SK-N-DZ (cell line): Measurements from ENCODE around the gene CFAP61.
A peak's percentile ranks its signal among the peaks of the same experiment; 100 is the strongest.
"Not testable (repeated sequence)": the region's sequence is repeated elsewhere in the genome, so short reads cannot be mapped to it uniquely, and the experiment has no call there.

Source experiments
- DNase-seq: peaks from one replicate; pipeline ENCODE4 v3.0.0-alpha.2; 2015; ENCODE audit warnings: low spot score

CFAP61 gene

DNA sequence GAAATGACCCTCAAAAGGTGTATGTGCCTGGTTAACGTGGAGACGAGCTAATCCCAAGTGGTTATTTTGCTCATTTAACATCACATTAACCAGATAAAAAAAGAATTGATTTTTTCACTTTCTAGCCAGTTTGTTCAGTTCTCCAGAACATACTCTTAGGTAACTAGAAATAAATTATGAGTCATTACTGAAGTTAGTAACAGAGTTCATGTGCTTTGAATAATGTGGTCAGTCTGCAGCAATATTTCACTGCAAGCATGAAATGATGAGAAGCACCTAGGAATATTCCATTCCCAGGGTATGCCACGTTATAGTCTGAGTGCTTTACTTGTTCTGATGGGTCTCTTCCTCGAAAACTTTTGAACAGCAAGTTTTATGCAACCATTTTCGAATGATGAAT, 177.3 kb downstream of the CFAP61 start:
- no peak for DNase-seq

DNA sequence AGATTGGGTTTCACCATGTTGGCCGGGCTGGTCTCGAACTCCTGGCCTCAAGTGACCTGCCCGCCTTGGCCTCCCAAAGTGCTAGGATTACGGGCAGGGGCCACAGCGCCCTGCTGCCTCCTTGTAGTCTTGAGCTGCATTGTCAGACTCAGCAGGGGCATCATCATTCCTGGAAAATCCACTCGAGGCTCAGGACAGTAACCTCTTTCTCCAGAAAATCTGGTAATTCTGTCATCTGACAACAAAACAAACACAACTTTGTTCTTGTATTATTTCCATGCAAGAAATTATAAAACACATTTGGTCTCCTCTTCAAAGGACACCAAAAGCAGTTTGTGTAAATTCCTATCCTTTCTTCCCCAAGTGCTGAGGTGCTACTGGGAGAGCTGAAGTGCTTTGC, 178.4 kb downstream of the CFAP61 start:
- DNase-seq: no peak

DNA sequence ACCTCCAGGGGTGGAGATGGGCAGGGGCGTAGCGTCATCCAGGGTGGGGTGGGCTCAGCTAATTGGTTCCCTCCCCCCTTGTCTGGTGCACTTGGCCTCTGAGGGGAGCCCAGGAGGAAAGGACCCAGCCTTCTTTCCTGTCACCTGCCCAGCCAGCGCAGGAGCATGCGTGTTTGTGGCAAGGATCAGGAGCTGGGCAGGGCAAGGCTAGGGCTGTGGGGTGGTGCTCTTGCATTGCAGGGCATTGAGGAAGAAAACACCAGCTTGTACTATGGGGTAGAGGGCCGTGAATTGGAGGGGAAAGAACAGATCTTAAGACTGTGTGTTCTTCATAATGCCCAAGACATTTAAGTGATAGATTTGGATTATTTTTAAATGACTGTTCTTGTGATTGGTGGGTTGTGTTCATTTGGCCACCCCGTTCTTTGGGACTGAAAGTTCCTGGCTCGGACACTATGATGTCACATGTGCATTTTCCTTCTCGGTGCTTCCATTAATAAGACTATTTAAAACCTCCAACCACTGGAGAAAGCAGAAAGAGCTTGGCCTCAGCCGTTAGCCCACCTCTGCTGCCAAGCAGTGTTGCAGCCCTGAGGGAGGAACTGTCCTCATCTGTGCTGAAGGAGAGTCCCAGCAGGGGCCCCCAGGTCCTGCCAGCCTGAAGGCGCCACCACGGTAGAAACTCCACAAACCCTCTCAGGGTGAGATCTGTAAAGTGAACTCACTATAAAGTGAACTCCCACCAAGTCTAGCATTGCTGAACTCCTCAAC, 179.4 kb downstream of the CFAP61 start:
- no peak for DNase-seq

DNA sequence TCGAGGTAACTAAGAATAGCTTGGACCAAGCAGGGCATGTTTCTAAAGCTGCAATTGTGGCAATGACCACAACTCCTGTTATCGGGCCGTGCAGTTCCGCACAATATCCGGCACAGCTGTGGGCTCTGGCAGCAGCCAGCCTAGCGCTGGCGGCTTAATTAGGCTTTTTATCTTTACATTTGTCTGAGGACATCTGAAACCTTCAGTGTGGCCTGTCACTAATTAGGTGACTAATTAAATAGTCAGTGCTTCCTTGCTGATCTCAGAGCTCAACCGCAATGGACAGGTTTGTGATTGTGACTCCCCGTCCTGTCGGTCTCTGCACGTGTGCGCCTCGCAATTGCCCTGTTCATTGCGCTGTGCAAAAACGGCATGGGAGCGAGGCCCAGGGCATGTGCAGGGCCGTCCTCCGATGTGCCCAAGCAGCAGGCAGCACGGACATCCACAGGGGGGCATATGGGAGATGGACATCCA, 180.7 kb downstream of the CFAP61 start:
- peak; percentile 72 for DNase-seq

DNA sequence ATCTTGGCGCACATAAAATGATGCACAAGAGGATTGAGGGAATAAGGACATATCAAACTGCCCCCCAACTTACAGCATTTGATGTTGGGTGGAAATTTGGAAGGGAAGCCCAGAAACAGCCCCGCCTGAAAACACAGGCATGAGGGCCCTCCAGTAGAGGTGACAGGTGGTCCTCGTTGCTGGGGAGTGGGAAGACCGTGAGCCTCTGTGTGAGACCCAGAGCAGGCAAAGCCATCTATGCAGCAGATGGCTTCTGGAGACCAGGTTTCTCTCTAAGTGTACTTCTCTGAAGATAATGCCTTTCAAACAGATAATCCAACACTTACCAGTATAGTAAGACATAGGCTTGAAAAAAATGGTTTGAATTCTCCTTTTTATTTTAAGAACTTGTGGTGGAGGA, 183.3 kb downstream of the CFAP61 start:
- no peak for DNase-seq

DNA sequence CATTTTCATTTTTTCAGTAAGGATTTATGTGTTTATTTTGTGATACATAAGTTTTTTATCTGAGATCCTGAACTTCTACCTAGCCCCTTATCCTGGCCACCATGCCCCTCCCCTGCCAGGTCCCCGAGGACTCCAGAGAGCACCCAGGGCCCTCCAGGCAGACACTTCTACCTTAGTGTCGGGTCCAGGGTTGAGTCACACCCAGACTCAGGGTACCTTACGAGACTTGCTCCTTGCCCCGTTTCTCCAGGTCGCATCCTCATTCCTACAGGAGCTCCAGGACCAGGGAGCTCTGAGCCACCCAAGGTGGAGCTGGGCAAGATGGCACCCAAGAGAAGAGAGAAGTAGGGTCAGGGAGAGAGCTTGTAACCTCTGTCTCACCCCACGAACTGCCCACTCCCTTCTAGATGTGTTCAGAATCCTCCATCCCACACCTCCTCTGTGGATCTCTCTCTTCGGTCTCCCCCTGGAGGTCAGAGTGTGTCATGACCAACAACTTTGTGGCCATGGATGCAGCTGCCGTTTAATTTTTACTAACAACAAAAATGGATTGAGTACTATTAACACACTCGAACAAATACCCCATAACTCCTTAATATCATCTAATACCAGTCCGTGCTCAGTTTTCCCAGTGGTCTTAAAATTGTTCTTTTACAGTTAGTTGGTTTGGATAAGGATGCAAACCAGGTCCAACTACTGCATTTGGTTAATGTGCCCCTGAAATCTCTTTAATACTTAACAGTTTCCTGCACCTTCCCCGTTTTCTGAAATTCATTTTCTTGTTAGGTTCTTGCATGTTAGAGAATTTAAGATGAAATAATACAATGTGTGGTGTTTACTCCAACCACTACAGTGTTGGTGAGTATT, 185.0 kb downstream of the CFAP61 start:
- peak; percentile 64 for DNase-seq

DNA sequence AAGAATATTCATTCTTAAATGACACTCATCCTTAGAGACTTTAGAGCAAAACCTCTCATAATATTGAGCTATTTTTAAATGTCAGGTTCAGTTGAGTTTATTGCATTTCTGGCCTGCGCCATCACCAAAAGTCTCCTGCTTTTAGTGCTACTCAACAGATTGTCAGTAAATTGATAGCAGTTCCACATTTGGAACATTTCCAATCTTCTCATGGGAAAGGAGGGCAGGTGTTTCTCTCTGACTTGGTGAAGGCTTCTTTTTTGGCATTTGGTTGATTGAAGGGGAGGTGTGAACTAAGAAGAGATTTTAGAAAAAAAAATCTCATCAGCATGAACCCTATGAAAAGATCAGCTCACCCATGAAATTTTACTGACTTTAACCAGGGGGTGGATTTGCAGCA, 189.6 kb downstream of the CFAP61 start:
- no peak for DNase-seq

DNA sequence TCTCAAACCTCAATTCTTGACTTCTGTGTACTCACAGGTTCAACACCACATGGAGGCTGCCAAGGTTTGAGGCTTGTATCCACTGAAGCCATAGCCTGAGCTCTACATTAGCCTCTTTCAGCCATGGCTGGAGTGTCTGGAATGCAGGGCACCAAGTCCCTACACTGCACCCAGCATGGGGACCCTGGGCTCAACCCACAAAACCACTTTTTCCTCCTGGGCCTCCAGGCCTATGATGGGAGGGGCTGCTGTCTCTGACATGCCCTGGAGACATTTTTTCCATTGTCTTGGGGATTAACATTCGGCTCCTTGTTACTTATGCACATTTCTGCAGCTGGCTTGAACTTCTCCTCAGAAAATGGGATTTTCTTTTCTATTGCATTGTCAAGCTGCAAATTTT, 192.1 kb downstream of the CFAP61 start:
- DNase-seq: not testable (repeated sequence)

DNA sequence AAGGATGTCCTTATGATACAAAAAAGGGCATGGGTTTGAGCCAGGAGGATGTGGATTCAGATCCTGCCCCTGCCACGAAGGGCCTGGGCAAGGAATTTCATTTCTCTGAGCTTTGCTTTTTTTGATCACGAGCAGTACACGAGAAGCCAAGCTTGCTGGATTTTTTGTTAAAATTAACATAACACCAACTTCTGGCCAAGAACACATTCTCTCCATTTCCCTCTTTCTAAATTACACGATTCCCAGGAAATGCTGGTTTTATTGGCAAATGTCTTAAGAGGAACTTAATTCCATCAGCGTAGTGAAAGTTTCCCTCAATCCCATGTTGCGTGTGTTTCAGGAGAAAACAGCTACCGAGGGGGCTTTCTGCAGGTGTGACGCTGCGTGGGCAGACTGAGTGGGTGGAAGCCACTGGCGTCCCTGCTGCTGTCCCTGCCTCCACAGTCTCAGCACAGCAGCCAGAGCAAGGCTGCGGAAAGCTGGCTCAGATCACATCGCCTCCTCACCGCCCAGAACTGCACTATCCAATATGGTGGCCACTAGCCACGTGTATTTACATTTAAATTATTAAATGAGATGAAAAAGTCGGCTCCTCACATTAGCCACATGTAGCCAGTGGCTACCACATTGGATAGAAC, 194.8 kb downstream of the CFAP61 start:
- DNase-seq: no peak

DNA sequence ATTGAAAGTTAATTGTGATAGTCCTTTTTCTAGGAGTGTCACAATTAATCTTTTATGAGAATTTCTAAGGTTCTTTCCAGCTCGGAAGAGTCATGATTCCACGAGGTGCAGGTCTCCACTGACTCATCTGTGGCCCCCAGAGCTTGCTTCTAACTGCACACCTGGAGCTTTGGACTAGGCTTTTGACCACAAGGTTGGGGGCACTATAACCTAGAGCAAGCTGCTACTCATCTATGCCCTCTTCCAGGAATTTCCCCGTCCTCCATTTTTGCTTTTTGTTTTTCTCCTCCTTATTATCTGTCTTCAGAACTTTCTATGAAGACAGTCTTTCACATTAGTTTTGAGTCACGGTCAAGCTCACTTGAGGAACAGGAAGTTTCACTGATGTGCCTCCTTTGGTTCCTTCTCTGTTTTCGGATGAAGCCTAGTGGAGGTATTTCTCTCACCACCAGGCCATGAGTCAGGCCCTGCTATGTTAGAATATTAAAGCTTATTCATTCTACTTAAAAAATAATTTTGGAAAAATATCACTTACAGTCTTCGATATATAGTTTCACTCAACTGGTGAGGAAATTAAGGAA, 196.4 kb downstream of the CFAP61 start:
- DNase-seq: no peak

DNA sequence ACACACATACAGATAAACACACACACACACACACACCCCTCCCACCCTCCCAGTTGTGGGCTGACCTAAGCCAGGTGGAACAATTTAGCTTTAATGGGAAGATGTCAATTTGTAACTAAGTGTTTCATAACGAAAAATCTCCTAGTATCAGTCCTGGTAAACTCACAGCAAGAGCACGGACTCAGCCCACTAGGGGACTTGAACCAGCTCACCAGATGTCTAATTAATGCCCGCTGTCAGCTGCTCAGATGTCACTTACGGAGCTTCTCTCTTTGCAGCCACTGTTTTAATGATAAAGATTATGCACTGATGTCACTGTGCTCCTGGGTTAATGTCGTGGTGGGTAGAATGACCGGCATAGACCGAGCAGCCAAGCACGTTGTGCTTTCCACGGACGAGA, 199.0 kb downstream of the CFAP61 start:
- no peak for DNase-seq

DNA sequence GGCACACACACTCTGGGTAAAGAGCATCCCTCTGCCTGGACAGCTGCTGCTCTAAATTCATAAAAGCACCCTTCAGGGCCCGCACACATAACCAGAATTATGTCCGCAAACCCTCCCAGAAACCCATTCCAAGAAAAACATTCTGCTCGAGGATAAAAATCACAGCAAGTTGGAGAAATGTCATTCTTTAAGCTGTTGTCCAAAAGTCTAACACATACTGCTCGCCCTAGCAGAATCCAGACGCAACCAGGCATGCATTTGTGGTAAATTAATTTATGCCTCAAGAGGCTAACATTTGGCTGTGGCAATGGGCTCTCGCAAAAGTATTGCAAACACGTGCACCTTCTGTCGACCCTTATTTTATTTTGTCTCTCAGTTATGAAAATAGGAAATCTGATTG, 199.5 kb downstream of the CFAP61 start:
- no peak for DNase-seq

DNA sequence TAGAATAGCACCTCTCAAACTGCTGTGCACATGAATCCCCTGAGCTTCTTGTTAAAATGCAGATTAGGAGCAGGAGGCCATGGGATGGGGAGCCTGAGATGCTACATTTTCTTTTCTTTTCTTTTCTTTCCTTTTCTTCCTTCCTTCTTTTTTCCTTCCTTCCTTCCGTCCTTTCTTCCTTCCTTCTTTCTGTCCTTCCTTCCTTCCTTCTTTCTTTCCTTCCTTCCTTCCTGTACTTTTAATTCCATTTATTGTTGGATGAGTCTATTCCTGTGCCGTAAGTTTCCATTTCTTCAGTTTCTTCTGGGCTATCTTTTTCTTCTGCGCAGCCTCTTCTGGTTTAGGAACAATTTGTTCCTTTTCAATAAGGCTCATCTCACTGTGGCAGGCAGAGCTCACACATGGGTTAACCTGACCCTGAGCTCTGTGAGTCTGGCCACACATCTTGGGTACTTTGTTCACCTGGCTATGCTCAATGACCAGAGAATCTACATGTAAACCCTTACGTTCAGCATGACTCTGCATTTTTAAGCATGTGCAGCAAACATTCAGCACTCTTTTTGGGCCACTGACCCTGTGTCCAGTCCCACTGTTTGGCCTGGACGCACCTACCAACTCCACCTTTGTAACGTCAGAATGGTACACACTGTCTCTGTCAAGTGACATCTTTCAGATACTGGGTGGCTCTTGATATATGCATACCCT, 200.9 kb downstream of the CFAP61 start:
- no peak for DNase-seq

DNA sequence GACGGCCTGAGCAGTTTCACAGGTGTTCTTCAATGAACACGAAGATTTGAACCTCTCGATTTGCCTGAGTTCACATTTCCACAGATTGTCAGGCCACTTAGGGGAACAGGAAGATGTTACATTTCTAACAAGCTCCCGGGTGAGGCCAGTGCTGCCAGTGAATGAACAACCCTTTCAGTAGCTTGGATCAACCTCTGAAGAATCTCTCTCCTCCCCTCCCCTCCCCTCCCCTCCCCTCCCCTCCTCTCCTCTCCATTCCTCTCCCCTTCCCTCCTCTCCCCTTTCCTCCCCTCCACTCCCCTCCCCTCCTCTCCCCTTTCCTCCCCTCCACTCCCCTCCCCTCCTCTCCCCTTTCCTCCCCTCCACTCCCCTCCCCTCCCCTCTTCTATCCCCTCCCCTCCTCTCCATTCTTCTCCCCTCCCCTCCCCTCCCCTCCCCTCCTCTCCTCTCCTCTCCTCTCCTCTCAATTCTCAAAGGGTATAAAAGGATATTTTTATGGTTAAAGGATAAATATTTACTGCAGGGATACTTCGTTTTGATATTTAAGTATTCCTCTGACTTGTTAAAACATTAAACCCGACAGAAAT, 201.5 kb downstream of the CFAP61 start:
- DNase-seq: no peak

DNA sequence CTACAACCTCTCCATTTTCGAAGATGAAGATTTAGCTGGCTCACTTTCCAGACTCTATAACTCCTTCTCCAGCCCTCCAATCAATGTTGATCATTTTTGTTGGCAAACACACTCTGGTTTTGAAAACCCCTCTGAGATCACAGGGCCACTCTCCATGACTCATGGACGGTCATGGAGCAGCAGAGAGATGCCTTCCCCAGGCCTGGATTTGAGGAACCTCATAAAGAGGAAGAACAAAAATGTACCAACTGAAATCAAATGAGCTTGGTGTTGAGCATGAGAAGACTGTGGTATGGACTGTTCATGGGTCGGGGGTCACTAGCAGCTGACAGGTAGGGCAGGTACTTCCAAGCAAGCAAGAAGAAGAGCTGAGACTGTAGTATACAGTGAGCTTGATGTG, 202.8 kb downstream of the CFAP61 start:
- DNase-seq: no peak

DNA sequence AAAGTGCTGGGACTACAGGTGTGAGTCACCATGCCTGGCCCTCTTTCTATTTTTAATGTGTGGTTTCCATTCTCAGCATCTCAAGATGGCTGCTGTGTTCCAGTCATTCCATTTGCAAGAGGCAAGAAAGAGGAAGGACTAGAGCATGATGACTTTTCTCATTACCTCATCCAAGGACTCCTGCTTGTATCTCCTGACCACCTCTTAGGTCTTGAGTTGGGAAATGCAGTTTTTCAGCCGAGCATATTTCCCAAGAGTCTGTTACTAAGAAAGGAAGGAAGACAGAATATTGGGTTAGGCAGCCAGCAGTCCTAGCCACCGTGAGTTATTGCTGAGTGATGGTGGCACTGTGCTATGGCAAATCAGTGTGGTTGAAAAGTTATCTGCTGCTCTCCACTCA, 207.2 kb downstream of the CFAP61 start:
- DNase-seq: no peak

DNA sequence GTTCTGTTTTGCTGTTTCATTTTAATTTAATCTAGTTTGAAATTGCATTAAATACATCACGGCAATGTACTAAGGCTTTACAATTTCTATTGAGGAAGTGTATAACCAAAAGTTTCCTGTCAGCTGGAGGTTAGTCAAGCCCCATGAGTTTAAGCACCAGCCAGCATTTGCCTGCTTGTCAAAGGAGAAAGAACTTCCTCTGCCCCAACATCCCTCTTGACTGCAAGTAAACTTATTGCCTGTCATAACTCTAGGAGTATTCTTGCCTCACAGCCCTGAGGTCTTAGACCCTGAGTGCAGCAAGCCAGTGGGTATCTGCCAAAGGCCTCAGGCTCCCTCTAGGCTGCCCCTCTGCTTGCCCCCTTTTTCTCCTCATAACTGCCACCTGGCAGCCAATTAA, 208.8 kb downstream of the CFAP61 start:
- DNase-seq: no peak

DNA sequence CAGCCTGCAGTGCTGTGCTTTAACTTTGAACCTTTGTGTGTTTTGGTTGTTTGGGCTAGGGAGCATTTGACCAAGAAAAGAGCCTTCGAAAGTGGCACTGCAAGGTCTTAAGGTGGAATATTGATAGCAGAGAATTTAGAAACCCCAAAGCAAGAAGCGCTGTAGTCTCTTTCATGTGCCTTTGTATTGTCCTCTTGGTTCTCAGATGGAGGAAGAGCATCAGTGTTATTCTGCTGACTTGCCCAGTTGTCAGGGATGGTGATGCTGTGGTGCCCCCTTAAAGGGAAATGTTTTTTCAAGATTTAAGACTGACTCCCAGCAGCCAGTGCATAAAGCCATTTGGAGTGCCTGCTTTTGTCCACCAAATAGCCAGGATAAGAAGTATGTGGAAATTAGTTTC, 212.9 kb downstream of the CFAP61 start:
- no peak for DNase-seq

DNA sequence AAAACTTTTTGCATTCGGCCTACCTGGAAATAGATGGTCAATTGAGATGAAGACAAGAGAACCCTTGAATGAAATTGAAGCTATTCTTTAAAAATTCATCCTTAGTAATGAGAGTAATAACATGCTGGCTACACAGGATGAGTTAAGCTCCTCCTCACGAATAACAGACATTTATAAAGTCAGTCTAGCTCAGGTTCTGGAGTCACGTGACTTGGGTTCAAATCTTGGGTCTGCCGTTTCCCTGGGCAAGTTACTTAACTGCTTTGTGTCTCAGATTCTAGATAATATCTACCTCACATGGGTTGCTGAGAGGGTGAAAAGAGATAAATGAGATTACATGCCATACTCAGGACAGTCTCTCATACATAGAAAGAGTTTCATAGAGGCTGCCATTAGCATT, 214.2 kb downstream of the CFAP61 start:
- no peak for DNase-seq

DNA sequence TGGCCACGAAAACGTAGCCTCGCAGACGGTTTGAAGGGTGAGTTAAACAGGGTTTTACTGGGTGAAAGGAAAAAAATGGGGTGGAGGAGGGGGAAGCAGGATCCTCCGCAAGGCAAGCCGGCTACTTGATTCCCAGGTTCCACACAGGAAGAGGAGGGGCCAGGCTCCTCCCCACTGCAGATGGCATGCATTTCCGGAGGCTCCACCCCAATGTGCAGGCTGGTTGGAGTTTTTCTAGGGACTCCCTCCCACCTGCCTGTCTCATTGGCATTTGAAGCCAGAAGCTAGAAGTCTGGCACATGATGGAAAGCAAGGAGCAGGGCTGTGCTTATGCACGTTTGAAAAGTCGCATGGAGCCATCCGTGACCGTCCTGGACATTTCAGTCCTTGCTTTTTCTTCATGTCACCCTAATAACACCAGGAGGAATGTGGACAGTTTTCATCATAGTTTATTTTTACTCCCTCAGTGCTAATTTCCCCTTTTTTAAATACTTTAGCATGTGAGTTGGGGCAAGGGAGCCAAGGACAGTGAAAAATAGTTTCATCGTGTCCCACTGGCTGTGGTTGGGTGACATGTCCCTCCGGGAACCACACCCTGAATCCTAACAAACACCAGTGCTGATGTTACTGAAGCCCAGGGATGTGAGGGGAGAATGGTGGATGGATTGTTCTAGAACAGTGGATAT, 215.5 kb downstream of the CFAP61 start:
- peak; percentile 36 for DNase-seq
